ENCODE measurements around the gene TEX9.

TEX9 gene

GRCh38 chr15:56460947-56461346, 95.7 kb downstream of the TEX9 start:
- TF ChIP-seq CTCF (IDR thresholded peaks at IDR 0.05; ENCODE audit: extremely low read depth, insufficient read depth, missing control alignments), result no peak
- in situ Hi-C loops (cut with MboI; ENCODE audit: low pct_unique_long_range_greater_than_20kb, low sequenced_read_pairs, unreplicated experiment), result no loop called here

GRCh38 chr15:56464893-56465520, 99.8 kb downstream of the TEX9 start, which contains the start of gene MNS1:
Gene MNS1, minus strand, starts transcription at chr15:56465137. Its CDS starts 165 bp downstream, at chr15:56464972.
- in situ Hi-C loops (cut with MboI; ENCODE audit: low pct_unique_long_range_greater_than_20kb, low sequenced_read_pairs, unreplicated experiment), result no loop called here
- no peak for TF ChIP-seq CTCF (IDR thresholded peaks at IDR 0.05; ENCODE audit: extremely low read depth, insufficient read depth, missing control alignments)
- peak; percentile 92 for DNase-seq (ENCODE audit: low spot score)

More at GRCh38 chr15:56460947-56461346, 95.7 kb downstream of the TEX9 start:
- no peak for DNase-seq (ENCODE audit: low spot score)

- in situ Hi-C loops (cut with MboI; ENCODE audit: low pct_unique_long_range_greater_than_20kb, low sequenced_read_pairs, unreplicated experiment), result no loop called here
- no peak for TF ChIP-seq CTCF (IDR thresholded peaks at IDR 0.05; ENCODE audit: extremely low read depth, insufficient read depth, missing control alignments)
- no peak for DNase-seq (ENCODE audit: low spot score)
Observed at GRCh38 chr15:56467616-56468015, 102.4 kb downstream of the TEX9 start.

- TF ChIP-seq CTCF (IDR thresholded peaks at IDR 0.05; ENCODE audit: extremely low read depth, insufficient read depth, missing control alignments), result no peak
- DNase-seq (ENCODE audit: low spot score), result peak; percentile 49
- in situ Hi-C loops (cut with MboI; ENCODE audit: low pct_unique_long_range_greater_than_20kb, low sequenced_read_pairs, unreplicated experiment), result no loop called here
Observed at GRCh38 chr15:56468401-56468800, 103.2 kb downstream of the TEX9 start.

GRCh38 chr15:56469483-56469882, 104.3 kb downstream of the TEX9 start:
- TF ChIP-seq CTCF (IDR thresholded peaks at IDR 0.05; ENCODE audit: extremely low read depth, insufficient read depth, missing control alignments), result no peak
- in situ Hi-C loops (cut with MboI; ENCODE audit: low pct_unique_long_range_greater_than_20kb, low sequenced_read_pairs, unreplicated experiment), result no loop called here
- no peak for DNase-seq (ENCODE audit: low spot score)

GRCh38 chr15:56471440-56472069, 106.3 kb downstream of the TEX9 start:
- no peak for TF ChIP-seq CTCF (IDR thresholded peaks at IDR 0.05; ENCODE audit: extremely low read depth, insufficient read depth, missing control alignments)
- in situ Hi-C loops (cut with MboI; ENCODE audit: low pct_unique_long_range_greater_than_20kb, low sequenced_read_pairs, unreplicated experiment), result no loop called here

More at GRCh38 chr15:56471440-56472069, 106.3 kb downstream of the TEX9 start:
- no peak for DNase-seq (ENCODE audit: low spot score)
